SK-N-MC (cell line): ENCODE measurements around the gene ITGBL1.

ENCODE experiments used
- DNase-seq: peaks from one replicate; pipeline ENCODE4 v3.0.0-alpha.2; 2011; ENCODE audit warnings: low read depth, low spot score
- H3K27ac ChIP-seq: fragments of 200-600 bp; sonication (generic); 2 replicates; pipeline ENCODE4 v1.5.1; 2016; ENCODE audit warnings: mixed run types
- H3K36me3 ChIP-seq: fragments of 200-600 bp; sonication (generic); 2 replicates; pipeline ENCODE4 v1.6.1; 2017; ENCODE audit warnings: antibody characterized with exemption, low read length, mixed read lengths; ENCODE audit not compliant: insufficient read depth
- H3K4me3 ChIP-seq: fragments of 200-600 bp; sonication (generic); 2 replicates; pipeline ENCODE4 v1.5.1; 2016
- H3K9ac ChIP-seq: fragments of 200-600 bp; sonication (generic); 2 replicates; pipeline ENCODE4 v1.8.0; 2017; ENCODE audit warnings: mixed run types, mixed read lengths; ENCODE audit not compliant: insufficient read length
- H3K9me3 ChIP-seq: fragments of 200-600 bp; sonication (generic); 2 replicates; pipeline ENCODE4 v1.6.1; 2017; ENCODE audit warnings: low read depth, mild to moderate bottlenecking, antibody characterized with exemption, low read length, moderate library complexity, mixed read lengths
- EZH2 ChIP-seq: fragments of 200-600 bp; sonication (generic); IDR thresholded peaks from one replicate; pipeline ENCODE4 v1.6.1; 2017; ENCODE audit warnings: antibody characterized with exemption
- FOXP2 ChIP-seq: optimal IDR thresholded peaks from 2 replicates; pipeline ENCODE3; 2011; ENCODE audit warnings: mild to moderate bottlenecking, moderate library complexity; ENCODE audit not compliant: insufficient read depth; ENCODE audit errors: extremely low read length, control extremely low read depth
- POLR2AphosphoS5 ChIP-seq: IDR thresholded peaks from 2 replicates; pipeline ENCODE4 v1.6.1; 2012; ENCODE audit warnings: mild to moderate bottlenecking, low read depth, low read length, borderline replicate concordance

The ITGBL1 gene

DNA sequence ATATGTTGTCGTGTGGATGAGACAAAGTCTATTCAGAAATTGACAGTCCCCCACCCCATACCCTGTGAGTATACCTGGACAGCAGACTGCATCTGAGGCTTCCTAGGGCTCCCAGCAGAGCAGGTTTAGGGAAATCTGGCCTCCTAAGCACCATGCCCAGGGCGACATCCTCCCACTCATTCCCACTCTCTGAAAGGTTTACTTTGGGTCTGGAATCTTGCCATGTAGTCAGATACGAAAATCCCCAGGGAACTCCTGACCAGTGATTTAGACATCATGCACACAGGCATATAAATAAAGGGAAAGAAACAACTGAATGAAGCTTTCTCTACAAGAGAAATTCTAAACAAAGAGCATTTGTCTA is 35.5 kb upstream of the ITGBL1 start:
- Histone ChIP-seq H3K36me3 (no peaks in the 10 kb centered on the region), H3K9me3 (no peaks in the 10 kb centered on the region), H3K27ac (no peak overlapping the region), H3K4me3 (no peak overlapping the region), H3K9ac (no peak overlapping the region)
- TF ChIP-seq FOXP2, result no peak
- TF ChIP-seq EZH2, result no peak
- no peak for TF ChIP-seq POLR2AphosphoS5
- no peak for DNase-seq

DNA sequence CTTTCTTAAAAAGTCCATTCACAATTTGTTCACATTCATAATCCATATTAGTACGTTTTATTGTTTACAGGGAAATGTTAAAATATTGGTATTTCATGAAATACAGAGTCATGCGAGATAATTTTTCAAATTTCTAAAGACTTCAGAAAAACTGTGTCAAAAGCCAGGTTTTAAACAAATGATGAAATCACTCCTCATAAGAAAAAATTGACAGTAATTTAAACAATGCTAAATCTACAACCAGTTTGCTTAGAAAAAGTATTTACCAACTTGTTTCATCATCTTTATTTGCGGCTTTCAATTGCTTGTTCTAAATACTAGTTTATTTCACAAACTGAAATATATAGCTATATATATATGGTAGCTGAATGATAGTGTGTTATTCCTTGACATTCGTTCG is 35.0 kb upstream of the ITGBL1 start:
- H3K36me3 ChIP-seq, result no peaks in the 10 kb centered on the region
- no peak overlapping the region for H3K27ac ChIP-seq
- H3K9me3 ChIP-seq, result no peaks in the 10 kb centered on the region
- no peak for DNase-seq
- H3K4me3 ChIP-seq, result no peak overlapping the region
- no peak overlapping the region for H3K9ac ChIP-seq
- TF ChIP-seq POLR2AphosphoS5 (no peak), FOXP2 (no peak), EZH2 (no peak)

DNA sequence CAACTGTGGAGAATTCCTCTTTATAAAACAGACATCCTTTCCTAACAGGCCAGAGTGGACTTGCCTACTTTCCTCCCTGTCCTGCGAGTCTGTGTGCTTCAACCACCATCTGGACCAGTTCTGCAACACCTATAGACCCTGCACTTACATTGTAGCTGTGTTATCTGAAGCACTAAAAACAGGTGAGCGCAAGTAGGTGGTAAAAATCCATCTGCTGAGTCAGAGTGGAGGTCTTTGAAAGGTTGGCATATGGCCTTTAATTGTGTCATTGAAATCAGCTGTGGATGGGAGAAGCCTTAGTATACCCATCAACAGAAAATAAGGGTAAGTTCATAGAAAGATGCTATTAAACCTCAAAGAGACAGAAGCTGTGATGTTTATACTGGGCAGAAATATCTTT is 28.6 kb upstream of the ITGBL1 start:
- H3K36me3 ChIP-seq, result no peaks in the 10 kb centered on the region
- no peak overlapping the region for H3K4me3 ChIP-seq
- H3K9me3 ChIP-seq, result no peaks in the 10 kb centered on the region
- no peak overlapping the region for H3K9ac ChIP-seq
- TF ChIP-seq POLR2AphosphoS5 (no peak), FOXP2 (no peak), EZH2 (no peak)
- no peak overlapping the region for H3K27ac ChIP-seq
- no peak for DNase-seq

DNA sequence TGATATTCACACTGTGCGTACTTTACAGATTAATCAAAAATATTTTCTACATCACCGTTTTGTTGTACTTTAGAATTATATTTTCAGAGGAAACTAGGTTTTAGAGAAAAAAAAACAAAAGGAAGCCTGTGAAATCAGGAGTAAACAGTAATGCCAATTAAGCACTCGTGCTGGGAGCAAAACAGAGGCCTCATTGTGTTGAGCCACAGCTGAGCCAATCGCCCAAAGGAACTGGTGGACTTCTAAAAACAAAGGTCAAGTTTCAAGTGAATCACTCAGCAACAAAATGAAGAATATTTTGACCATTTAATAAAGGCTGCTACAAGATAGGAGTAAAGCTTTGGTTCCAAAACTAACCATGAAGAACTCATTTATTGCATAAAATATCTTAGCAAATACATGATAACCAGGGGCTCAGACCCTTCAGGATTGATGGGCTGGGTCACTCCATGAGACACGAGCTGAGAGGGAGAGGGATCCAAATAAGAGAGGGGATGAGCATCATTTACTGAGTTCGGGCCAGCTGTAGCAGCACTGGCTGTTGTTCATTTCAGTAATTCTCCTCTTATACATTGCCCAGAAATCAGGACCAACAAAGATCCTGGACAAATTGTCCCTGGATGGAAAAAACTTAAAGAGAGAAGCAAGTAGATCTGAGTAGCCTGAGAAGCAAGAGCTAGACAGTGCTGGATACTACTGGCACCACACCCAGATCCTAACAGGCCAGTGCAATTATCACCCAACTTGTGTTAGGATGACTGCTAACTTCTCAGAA is 27.9 kb upstream of the ITGBL1 start:
- no peak overlapping the region for H3K27ac ChIP-seq
- DNase-seq, result no peak
- H3K9me3 ChIP-seq, result no peaks in the 10 kb centered on the region
- no peaks in the 10 kb centered on the region for H3K36me3 ChIP-seq
- H3K9ac ChIP-seq, result no peak overlapping the region
- no peak for TF ChIP-seq FOXP2
- TF ChIP-seq EZH2, result no peak
- TF ChIP-seq POLR2AphosphoS5, result no peak
- no peak overlapping the region for H3K4me3 ChIP-seq

DNA sequence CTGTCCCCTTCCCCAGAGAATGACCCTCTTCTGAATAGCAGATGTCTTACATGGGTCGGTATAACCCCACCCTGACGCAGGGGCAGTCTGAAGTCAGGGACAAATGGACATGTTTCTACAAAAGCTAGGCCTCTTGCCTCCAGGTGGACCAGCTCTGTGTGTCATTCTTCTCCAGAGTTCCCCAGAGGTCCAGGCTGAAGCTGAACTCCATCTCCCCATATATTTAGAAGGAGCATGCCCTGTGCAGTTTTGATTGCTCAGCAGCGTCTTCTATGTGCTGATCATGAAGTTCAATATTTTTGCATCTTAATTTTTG is 27.4 kb upstream of the ITGBL1 start:
- H3K9me3 ChIP-seq, result no peaks in the 10 kb centered on the region
- H3K27ac ChIP-seq, result no peak overlapping the region
- no peaks in the 10 kb centered on the region for H3K36me3 ChIP-seq
- H3K9ac ChIP-seq, result no peak overlapping the region
- DNase-seq, result no peak
- no peak for TF ChIP-seq POLR2AphosphoS5
- TF ChIP-seq FOXP2, result no peak
- no peak for TF ChIP-seq EZH2
- H3K4me3 ChIP-seq, result no peak overlapping the region

DNA sequence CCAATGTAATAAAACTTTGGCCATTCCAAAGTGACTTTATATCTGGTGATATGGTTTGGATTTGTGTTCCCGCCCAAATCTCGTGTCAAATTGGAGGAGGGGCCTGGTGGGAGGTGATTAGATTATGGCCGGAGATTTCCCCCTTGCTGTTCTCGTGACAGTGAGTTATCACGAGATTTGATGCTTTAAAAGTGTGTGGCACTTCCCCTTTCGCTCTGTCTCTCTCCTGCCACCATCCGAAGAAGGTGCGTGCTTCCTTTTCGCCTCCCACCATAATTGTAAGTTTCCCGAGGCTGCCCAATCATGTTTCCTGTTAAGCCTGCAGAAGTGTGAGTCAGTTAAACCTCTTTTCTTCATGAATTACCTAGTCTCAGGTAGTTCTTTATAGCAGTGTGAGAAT is 26.9 kb upstream of the ITGBL1 start:
- Histone ChIP-seq H3K9me3 (no peaks in the 10 kb centered on the region), H3K27ac (no peak overlapping the region), H3K4me3 (no peak overlapping the region), H3K36me3 (no peaks in the 10 kb centered on the region), H3K9ac (no peak overlapping the region)
- TF ChIP-seq EZH2, result no peak
- no peak for DNase-seq

DNA sequence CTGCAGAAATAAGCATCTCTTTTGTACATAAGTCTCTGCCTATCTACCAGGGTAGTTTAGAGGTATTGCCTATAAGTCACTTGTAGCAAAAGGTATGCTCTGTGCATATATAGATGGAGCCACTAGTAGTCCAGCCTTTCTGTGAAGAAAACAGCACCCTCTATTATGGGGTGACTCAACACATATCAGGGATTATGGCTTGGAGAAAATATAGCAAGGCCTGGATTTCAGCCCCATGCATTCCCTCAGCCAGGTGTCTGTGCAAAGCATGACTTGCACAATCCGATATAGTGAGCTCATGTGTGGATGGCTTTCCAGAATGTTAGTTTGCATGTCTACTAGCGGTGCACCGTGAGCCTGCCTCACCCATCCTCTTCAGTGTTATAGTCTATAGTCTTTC is 22.7 kb upstream of the ITGBL1 start:
- no peak for TF ChIP-seq POLR2AphosphoS5
- no peak for TF ChIP-seq EZH2
- TF ChIP-seq FOXP2, result no peak
- no peak overlapping the region for H3K4me3 ChIP-seq
- DNase-seq, result no peak

DNA sequence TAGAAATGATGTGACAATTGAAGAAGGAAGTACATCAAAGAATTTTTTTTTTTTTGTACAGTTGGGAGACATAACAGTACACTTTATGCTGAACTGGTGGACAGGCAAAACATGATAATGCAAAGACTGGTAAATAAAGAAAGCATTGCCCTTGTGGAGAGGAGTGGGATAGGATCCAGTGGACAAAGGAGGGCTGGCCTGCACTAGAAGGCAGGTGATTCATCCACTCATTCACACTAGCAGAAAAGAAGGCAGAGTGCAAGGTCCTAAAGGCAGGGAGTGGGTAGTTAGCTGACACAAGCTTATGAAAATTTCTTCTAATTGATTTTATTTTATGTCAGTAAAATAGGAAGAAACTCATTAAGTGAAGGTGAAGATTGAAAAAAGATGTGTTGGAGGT is 18.6 kb upstream of the ITGBL1 start:
- Histone ChIP-seq H3K27ac (no peak overlapping the region), H3K36me3 (no peaks in the 10 kb centered on the region), H3K9ac (no peak overlapping the region), H3K9me3 (no peaks in the 10 kb centered on the region), H3K4me3 (no peak overlapping the region)
- DNase-seq, result no peak
- TF ChIP-seq POLR2AphosphoS5, result no peak
- no peak for TF ChIP-seq FOXP2
- TF ChIP-seq EZH2, result no peak

More for the DNA sequence above, 22.7 kb upstream of the ITGBL1 start:
- no peaks in the 10 kb centered on the region for H3K36me3 ChIP-seq
- no peaks in the 10 kb centered on the region for H3K9me3 ChIP-seq
- no peak overlapping the region for H3K9ac ChIP-seq
- no peak overlapping the region for H3K27ac ChIP-seq

DNA sequence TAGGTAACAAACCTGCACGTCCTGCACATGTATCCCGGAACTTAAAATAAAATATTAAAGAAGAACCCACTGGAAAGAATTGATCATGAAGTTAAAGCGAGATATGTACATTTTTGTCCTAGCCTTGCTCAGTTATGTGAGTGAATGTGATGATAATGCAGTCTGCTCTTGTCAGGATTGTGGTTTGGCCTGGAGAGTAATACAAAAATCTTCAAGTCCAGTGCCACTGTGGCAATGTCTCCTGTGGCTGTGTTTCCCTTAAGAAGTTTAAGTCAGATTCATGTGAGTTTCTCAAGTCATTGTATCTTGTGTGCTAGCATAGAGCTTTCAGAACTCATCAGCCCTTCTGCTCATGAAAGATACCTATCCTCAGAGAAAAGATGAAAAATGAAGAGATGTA is 18.0 kb upstream of the ITGBL1 start:
- H3K27ac ChIP-seq, result no peak overlapping the region
- H3K9me3 ChIP-seq, result no peaks in the 10 kb centered on the region
- no peak overlapping the region for H3K9ac ChIP-seq
- no peak for DNase-seq
- TF ChIP-seq POLR2AphosphoS5 (no peak), FOXP2 (no peak), EZH2 (no peak)
- H3K4me3 ChIP-seq, result no peak overlapping the region
- H3K36me3 ChIP-seq, result no peaks in the 10 kb centered on the region
